Hematopoietic multipotent progenitor cell treated with erythropoietin and hydrocortisone succinate and interleukin-3 and kit ligand, for 17 days (in vitro differentiated cells): ENCODE data around the gene ERICH3.
"Not testable (repeated sequence)": the region's sequence is repeated elsewhere in the genome, so short reads cannot be mapped to it uniquely, and the experiment has no call there.

ENCODE experiments used
- DNase-seq: peaks from one replicate; pipeline ENCODE4 v3.0.0-alpha.2; 2015; ENCODE audit warnings: low spot score

The ERICH3 gene

DNA sequence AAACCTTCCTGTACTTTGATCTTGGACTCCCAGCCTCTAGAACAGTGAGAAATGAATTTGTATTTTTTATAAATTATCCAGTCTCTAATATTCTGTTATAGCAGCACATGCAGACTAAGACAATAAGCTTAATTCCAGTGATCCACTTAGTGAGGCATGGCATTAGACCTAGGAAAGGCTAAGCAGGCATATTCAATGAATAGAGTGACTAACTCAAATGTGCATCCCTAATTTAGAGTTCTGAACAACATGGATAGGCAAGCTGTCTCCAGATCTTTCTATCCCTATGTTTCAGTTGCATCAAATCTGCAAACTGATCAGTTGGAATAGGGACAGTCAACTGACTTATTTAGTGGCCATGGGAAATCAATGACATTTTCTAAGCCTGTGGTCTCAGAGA lies 4.3 kb upstream of the ERICH3 start:
- no peak for DNase-seq

- no peak for DNase-seq
Measured at GRCh38 chr1:74674278-74675048, 871 bp upstream of the ERICH3 start.

DNA sequence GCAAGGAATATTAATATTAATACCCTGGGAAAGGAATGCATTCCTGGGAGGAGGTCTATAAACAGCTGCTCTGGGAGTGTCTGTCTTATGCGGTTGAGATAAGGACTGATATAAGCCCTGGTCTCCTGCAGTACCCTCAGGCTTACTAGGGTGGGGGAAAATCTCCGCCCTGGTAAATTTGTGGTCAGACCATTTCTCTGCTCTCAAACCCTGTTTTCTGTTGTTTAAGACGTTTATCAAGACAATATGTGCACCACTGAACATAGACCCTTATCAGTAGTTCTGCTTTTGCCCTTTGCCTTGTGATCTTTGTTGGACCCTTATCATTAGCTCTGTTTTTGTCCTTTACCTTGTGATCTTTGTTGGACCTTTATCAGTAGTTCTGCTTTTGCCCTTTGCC lies 2.7 kb downstream of the ERICH3 start:
- not testable (repeated sequence) for DNase-seq

DNA sequence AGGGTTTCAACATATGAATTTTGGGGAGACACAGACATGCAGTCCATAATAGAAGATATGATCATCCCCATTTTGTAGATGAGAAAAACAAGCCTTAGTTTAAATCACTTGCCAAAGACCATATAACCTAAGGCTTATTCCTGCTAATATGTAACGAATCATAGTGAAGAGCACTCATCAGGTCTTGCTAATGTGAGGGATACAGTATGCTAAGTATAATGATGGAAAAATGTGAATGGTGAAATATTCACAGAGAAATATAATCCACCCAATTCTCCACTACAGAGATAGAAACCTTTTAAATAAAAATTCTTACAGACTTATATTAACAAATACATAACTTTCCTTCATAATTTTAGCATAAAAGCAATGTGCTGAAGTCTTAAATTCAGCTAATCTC lies 18.9 kb downstream of the ERICH3 start:
- no peak for DNase-seq

DNA sequence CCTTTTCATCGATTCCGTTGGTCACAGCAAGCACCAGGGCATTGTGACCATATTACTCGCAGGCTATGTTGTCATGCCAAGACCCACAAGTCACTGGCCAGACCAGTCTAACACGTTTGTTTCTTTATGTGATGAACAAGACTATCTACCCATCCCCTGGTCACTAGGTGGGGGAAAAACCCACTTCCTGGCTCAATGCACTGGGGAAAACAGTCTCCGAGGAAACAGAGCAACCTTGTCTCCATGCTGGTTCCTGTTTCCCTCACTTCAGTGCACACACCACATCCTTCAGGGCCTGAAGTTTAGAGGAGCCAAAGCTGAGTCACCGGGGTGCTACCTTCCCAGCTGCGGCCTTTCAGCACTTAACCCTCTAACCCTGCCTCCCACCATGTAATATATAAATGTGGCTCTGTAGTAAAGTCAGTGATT lies 20.9 kb downstream of the ERICH3 start:
- DNase-seq = no peak

DNA sequence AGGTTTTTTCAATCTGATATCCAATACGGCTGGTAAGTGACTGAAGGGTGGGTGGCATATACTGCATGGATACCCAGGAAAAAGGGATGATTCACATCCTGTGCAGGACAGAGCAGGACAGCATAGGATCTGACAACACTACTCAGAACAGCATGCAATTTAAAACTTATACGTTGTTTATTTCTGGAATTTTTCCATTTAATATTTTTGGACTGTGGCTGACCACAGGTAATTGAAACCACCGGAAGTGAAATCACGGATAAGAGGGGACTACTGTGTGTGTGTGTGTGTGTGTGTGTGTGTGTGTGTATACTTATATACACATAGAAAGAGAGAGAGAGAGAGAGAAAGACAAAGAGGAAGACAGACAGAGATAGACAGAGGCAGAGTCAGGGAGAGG lies 23.0 kb downstream of the ERICH3 start:
- no peak for DNase-seq

- DNase-seq = no peak
Measured at GRCh38 chr1:74641876-74642275, 31.7 kb downstream of the ERICH3 start.

- DNase-seq = no peak
Measured at GRCh38 chr1:74641161-74641560, 32.4 kb downstream of the ERICH3 start.

DNA sequence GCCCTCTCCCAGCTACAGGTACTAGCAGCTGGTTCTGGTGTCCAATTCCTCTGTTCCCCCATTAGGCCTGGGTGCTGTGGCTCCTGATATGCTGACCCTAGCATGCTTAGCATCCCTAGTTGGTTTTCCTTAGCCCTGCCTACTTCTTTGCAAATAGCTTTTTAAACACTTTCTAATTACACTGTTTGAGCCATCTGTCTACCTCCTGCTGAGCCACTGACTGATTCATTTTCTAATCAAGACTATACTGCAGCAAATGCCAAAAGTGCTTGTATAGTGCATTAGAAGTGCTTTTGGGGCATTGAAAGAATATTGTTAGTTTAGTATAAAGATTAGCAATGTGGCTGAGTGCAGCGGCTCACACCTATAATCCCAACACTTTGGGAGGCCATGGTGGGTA lies 36.3 kb downstream of the ERICH3 start:
- DNase-seq = no peak

GRCh38 chr1:74629283-74629682 lies 44.3 kb downstream of the ERICH3 start:
- no peak for DNase-seq

DNA sequence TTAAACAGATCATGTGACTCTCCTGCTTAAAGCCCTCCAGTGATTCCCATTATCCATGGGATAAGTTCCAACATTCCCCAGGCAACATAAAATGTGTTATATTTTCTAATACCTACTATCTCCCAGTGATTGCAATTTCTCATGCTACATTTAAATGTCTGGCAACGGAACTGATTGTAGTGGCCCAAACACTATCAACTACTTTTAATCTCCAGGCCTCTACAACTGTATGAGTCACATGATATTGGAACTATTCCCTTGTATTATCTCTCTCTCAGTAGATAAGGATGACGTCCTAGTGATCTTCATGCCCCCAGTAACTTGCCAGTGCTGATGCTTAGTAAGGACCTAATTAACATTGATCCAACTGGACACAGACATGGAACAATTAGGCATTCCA lies 49.9 kb downstream of the ERICH3 start:
- DNase-seq = no peak

GRCh38 chr1:74620242-74620641 lies 53.4 kb downstream of the ERICH3 start:
- no peak for DNase-seq

- no peak for DNase-seq
Measured at GRCh38 chr1:74618974-74619373, 54.6 kb downstream of the ERICH3 start.

GRCh38 chr1:74613894-74614293 lies 59.7 kb downstream of the ERICH3 start:
- DNase-seq = no peak

DNA sequence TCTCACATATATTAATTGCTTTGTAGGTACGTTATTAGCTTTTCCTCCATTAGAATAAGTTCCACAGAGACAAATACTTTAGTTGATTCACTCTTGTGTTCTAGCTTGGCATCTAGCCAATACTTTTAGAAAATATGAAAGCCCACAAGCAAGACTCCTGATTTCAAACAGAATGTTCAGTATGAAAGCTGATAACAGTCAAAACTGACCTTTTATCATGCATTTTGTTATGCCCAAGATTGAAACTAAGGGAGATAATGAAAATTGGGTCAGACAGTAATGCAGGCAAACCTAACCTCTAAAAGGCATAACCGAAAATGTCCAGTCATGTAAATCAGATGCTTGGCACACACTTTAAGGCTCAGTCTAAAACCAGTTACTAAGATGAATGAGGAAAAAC lies 61.7 kb downstream of the ERICH3 start:
- no peak for DNase-seq

DNA sequence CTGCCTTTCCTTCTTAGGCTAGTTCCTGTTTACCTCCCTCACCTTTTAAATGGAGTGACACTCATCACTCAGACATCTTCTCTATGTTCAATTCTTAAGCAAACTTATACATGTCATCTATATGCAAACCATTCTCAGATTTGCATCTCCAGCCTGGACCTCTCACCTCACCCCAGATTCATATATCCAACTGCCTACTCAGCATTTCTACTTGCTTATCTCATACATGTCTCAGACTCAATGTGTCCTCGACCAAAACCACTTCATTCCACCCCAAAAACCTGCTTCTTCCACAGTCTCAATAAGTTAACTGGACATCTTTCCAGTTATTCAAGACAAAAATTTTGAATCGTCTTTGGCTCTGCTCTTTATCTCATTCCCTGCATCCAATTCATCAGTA lies 62.6 kb downstream of the ERICH3 start:
- no peak for DNase-seq

DNA sequence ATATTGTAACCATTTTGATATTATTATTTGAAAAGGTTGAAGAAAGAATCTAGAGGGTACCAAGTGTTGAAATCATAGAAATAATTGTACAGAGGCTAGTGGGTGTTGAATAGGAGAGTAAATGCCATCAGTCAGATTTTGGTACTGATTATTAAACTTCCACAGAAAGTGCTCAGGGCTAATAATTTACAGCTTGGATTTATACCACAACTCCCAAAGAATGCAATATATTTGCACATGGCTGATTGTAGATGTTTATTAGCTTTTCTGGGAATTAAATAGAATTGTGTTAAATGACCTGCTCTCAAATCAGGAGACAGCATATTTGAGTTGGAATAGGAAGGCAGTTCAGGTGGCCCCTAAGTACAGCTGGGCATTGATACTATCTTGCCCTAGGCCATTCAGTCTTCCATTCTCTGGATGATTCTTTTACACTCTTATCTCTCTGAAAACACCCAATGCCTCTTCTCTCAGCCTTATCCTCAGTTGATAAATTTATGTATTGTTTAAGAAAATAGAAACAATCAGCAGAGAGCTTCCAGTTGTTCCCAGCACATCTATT lies 63.7 kb downstream of the ERICH3 start:
- no peak for DNase-seq

DNA sequence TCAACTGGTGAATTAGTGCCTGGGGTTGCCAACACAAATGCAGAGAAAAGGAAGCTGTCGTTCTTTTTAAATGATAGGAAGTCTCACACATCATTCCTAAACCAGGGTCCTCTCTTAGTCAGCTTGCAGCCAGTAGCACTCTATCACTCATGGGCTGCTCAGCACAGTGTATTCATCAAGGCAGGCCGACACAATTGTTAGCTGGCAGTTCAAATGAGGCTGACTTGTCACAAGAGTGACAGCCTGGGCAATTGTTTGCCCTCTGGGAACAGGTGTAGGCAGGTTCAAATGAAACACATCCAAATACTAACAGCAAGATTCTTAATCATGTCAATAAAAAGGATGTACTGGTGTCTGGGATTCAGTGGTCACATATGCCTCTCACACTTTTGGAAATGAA lies 76.9 kb downstream of the ERICH3 start:
- no peak for DNase-seq

- no peak for DNase-seq
Measured at GRCh38 chr1:74593887-74594866, 79.4 kb downstream of the ERICH3 start.

GRCh38 chr1:74592580-74593355 lies 80.8 kb downstream of the ERICH3 start:
- no peak for DNase-seq

GRCh38 chr1:74591949-74592348 lies 81.6 kb downstream of the ERICH3 start:
- no peak for DNase-seq

- DNase-seq = no peak
Measured at GRCh38 chr1:74590288-74590687, 83.3 kb downstream of the ERICH3 start.
